Trophoblast cell (in vitro differentiated cells and primary cell): ENCODE results near the gene TBC1D19.
"Not testable (repeated sequence)": the region's sequence is repeated elsewhere in the genome, so short reads cannot be mapped to it uniquely, and the experiment has no call there.

ENCODE experiments used
- DNase-seq, 2 donors: peaks; one replicate each; pipeline ENCODE4 v3.0.0-alpha.2; 2016
- H2AFZ ChIP-seq: 2 replicates; pipeline ENCODE4 v1.6.1; 2013; ENCODE audit warnings: low read length, moderate library complexity, mild to moderate bottlenecking; ENCODE audit not compliant: insufficient read depth, poor library complexity
- H2AK5ac ChIP-seq: 2 replicates; pipeline ENCODE4 v1.6.1; 2013; ENCODE audit warnings: mild to moderate bottlenecking, low read length
- H2BK120ac ChIP-seq: 2 replicates; pipeline ENCODE4 v1.6.1; 2013; ENCODE audit warnings: low read length, mild to moderate bottlenecking, moderate library complexity; ENCODE audit not compliant: insufficient read depth, poor library complexity
- H2BK12ac ChIP-seq: 2 replicates; pipeline ENCODE4 v1.6.1; 2013; ENCODE audit warnings: mild to moderate bottlenecking, low read length, moderate library complexity
- H2BK5ac ChIP-seq: 2 replicates; pipeline ENCODE4 v1.6.1; 2013; ENCODE audit warnings: low read length, low read depth, moderate library complexity, mild to moderate bottlenecking; ENCODE audit not compliant: poor library complexity
- H3K14ac ChIP-seq: 2 replicates; pipeline ENCODE4 v1.6.1; 2013; ENCODE audit warnings: mild to moderate bottlenecking, low read length
- H3K18ac ChIP-seq: 2 replicates; pipeline ENCODE4 v1.6.1; 2013; ENCODE audit warnings: mild to moderate bottlenecking, low read length
- H3K23ac ChIP-seq: 2 replicates; pipeline ENCODE4 v1.6.1; 2013; ENCODE audit warnings: low read length
- H3K27ac ChIP-seq: 2 replicates; pipeline ENCODE4 v1.5.1; 2013; ENCODE audit warnings: low read depth, mild to moderate bottlenecking, inconsistent platforms, low read length, moderate library complexity
- H3K27me3 ChIP-seq: 2 replicates; pipeline ENCODE4 v1.6.1; 2013; ENCODE audit warnings: inconsistent platforms, mild to moderate bottlenecking, low read length, moderate library complexity; ENCODE audit not compliant: insufficient read depth
- H3K36me3 ChIP-seq, 2 experiments: 1 replicate in 1 of 2; 2 replicates in 1 of 2; pipeline ENCODE4 v1.6.1; 2013; ENCODE audit warnings: low read length in 2 of 2, mild to moderate bottlenecking in 2 of 2, moderate library complexity in 1 of 2; ENCODE audit not compliant: insufficient read depth in 2 of 2, control insufficient read depth in 1 of 2
- H3K4ac ChIP-seq: 2 replicates; pipeline ENCODE4 v1.6.1; 2013; ENCODE audit warnings: low read depth, mild to moderate bottlenecking, low read length, moderate library complexity
- H3K4me1 ChIP-seq, 2 experiments: 1 replicate in 1 of 2; 2 replicates in 1 of 2; pipeline ENCODE4 v1.6.1; 2013; ENCODE audit warnings: low read length in 2 of 2, mild to moderate bottlenecking in 2 of 2, moderate library complexity in 1 of 2; ENCODE audit not compliant: insufficient read depth in 2 of 2, control insufficient read depth in 1 of 2
- H3K4me2 ChIP-seq: 2 replicates; pipeline ENCODE4 v1.6.1; 2013; ENCODE audit warnings: inconsistent platforms, mild to moderate bottlenecking, low read length, moderate library complexity
- H3K4me3 ChIP-seq: 2 replicates; pipeline ENCODE4 v1.5.1; 2013; ENCODE audit warnings: mild to moderate bottlenecking, low read depth, low read length, inconsistent platforms
- H3K79me1 ChIP-seq: one replicate; pipeline ENCODE4 v1.6.1; 2013; ENCODE audit warnings: low read length
- H3K79me2 ChIP-seq: 2 replicates; pipeline ENCODE4 v1.6.1; 2013; ENCODE audit warnings: low read length, mild to moderate bottlenecking; ENCODE audit not compliant: control insufficient read depth, insufficient read depth, poor library complexity
- H3K9ac ChIP-seq: 2 replicates; pipeline ENCODE4 v1.6.1; 2013; ENCODE audit warnings: mild to moderate bottlenecking, low read length
- H3K9me3 ChIP-seq: 2 replicates; pipeline ENCODE4 v1.6.1; 2013; ENCODE audit warnings: low read depth, mild to moderate bottlenecking, control low read depth, inconsistent platforms, low read length; ENCODE audit not compliant: insufficient read depth
- H4K12ac ChIP-seq: 2 replicates; pipeline ENCODE4 v1.6.1; 2013; ENCODE audit warnings: low read depth, mild to moderate bottlenecking, low read length, moderate library complexity
- H4K8ac ChIP-seq: 2 replicates; pipeline ENCODE4 v1.6.1; 2013; ENCODE audit warnings: low read depth, mild to moderate bottlenecking, low read length, moderate library complexity
- H4K91ac ChIP-seq: one replicate; pipeline ENCODE4 v1.6.1; 2013; ENCODE audit warnings: low read depth, mild to moderate bottlenecking, low read length, moderate library complexity
- whole genome bisulfite sequencing: extraction: QIAGEN DNeasy Blood & Tissue Kit; methylation state at CpG from one replicate; pipeline ENCODE4 v1.1.7; 2013; ENCODE audit warnings: missing lambda C conversion rate; ENCODE audit not compliant: insufficient read length, insufficient coverage; ENCODE audit errors: extremely low coverage; 5-methylcytosine and 5-hydroxymethylcytosine counted together

TBC1D19 gene

GRCh38 chr4:26670903-26671537 is 87.1 kb downstream of the TBC1D19 start:
- no peak overlapping the region for H3K4ac ChIP-seq
- H3K27me3 ChIP-seq = no peaks in the 10 kb centered on the region
- H4K8ac ChIP-seq = no peak overlapping the region
- no peaks in the 10 kb centered on the region for H3K79me1 ChIP-seq
- no peak overlapping the region for H2AFZ ChIP-seq
- no peak overlapping the region for H3K18ac ChIP-seq
- H3K4me1 ChIP-seq = no peaks in the 10 kb centered on the region
- no CpG with 5 or more reads among the region's 2 CpGs for WGBS
- no peak overlapping the region for H2AK5ac ChIP-seq
- H3K14ac ChIP-seq = no peak overlapping the region
- no peak for DNase-seq
- no peak overlapping the region for H4K12ac ChIP-seq
- no peak overlapping the region for H3K4me3 ChIP-seq
- H3K27ac ChIP-seq = no peak overlapping the region
- H4K91ac ChIP-seq = no peak overlapping the region
- no peaks in the 10 kb centered on the region for H3K9me3 ChIP-seq
- H3K79me2 ChIP-seq = no peaks in the 10 kb centered on the region
- H2BK5ac ChIP-seq = no peak overlapping the region
- H3K36me3 ChIP-seq = no peaks in the 10 kb centered on the region
- no peak overlapping the region for H3K9ac ChIP-seq
- H2BK12ac ChIP-seq = no peak overlapping the region
- H3K4me2 ChIP-seq = no peak overlapping the region
- no peak overlapping the region for H3K23ac ChIP-seq
- H2BK120ac ChIP-seq = no peak overlapping the region

GRCh38 chr4:26679040-26679695 is 95.3 kb downstream of the TBC1D19 start:
- H2BK12ac ChIP-seq, H4K91ac ChIP-seq, H2BK120ac ChIP-seq, H4K12ac ChIP-seq, H3K27me3 ChIP-seq, H3K23ac ChIP-seq, H3K14ac ChIP-seq, H3K4ac ChIP-seq, H3K27ac ChIP-seq, H4K8ac ChIP-seq, H2BK5ac ChIP-seq, H3K4me2 ChIP-seq, H2AK5ac ChIP-seq, H3K79me2 ChIP-seq, H3K4me1 ChIP-seq, H3K9ac ChIP-seq, H3K4me3 ChIP-seq, H3K18ac ChIP-seq, H3K9me3 ChIP-seq, H3K36me3 ChIP-seq, H2AFZ ChIP-seq, H3K79me1 ChIP-seq, DNase-seq: not testable (repeated sequence)
- WGBS = no CpG with 5 or more reads among the region's 1 CpG

GRCh38 chr4:26682436-26682835 is 98.6 kb downstream of the TBC1D19 start:
- H3K9me3 ChIP-seq = peaks cover 7% of the 10 kb centered on the region
- no peaks in the 10 kb centered on the region for H3K4me1 ChIP-seq
- no peak overlapping the region for H3K9ac ChIP-seq
- no peak overlapping the region for H3K14ac ChIP-seq
- no peaks in the 10 kb centered on the region for H3K79me1 ChIP-seq
- H2BK120ac ChIP-seq = no peak overlapping the region
- no peak overlapping the region for H4K8ac ChIP-seq
- H3K79me2 ChIP-seq = no peaks in the 10 kb centered on the region
- H3K4me3 ChIP-seq = no peak overlapping the region
- H4K12ac ChIP-seq = no peak overlapping the region
- H3K4me2 ChIP-seq = no peak overlapping the region
- H3K27me3 ChIP-seq = no peaks in the 10 kb centered on the region
- H2BK12ac ChIP-seq = no peak overlapping the region
- H3K4ac ChIP-seq = no peak overlapping the region
- no peak for DNase-seq
- no peak overlapping the region for H2AK5ac ChIP-seq
- H2AFZ ChIP-seq = no peak overlapping the region
- WGBS = no CpG with 5 or more reads among the region's 3 CpGs
- H2BK5ac ChIP-seq = no peak overlapping the region
- peaks cover 2 to 6% of the 10 kb centered on the region in 2 experiments for H3K36me3 ChIP-seq
- no peak overlapping the region for H3K27ac ChIP-seq
- no peak overlapping the region for H3K23ac ChIP-seq
- no peak overlapping the region for H3K18ac ChIP-seq
- H4K91ac ChIP-seq = no peak overlapping the region

GRCh38 chr4:26685250-26685649 is 101.4 kb downstream of the TBC1D19 start:
- Histone ChIP-seq H2BK5ac (no peak overlapping the region), H4K91ac (no peak overlapping the region)
- WGBS = no CpG with 5 or more reads among the region's 1 CpG

More at GRCh38 chr4:26685250-26685649, 101.4 kb downstream of the TBC1D19 start:
- H3K36me3 ChIP-seq = no peaks in the 10 kb centered on the region
- H3K9me3 ChIP-seq = no peaks in the 10 kb centered on the region
- H3K4ac ChIP-seq = no peak overlapping the region
- no peaks in the 10 kb centered on the region for H3K27me3 ChIP-seq
- no peak overlapping the region for H4K12ac ChIP-seq
- no peak overlapping the region for H2BK12ac ChIP-seq
- H2AFZ ChIP-seq = no peak overlapping the region
- no peak overlapping the region for H3K23ac ChIP-seq
- H3K27ac ChIP-seq = no peak overlapping the region
- no peak overlapping the region for H3K4me2 ChIP-seq
- H2AK5ac ChIP-seq = no peak overlapping the region
- H3K18ac ChIP-seq = no peak overlapping the region
- DNase-seq = no peak
- H3K79me2 ChIP-seq = no peaks in the 10 kb centered on the region
- no peak overlapping the region for H3K14ac ChIP-seq
- no peak overlapping the region for H2BK120ac ChIP-seq
- H4K8ac ChIP-seq = no peak overlapping the region
- no peaks in the 10 kb centered on the region for H3K79me1 ChIP-seq
- no peak overlapping the region for H3K4me3 ChIP-seq
- no peaks in the 10 kb centered on the region for H3K4me1 ChIP-seq
- H3K9ac ChIP-seq = no peak overlapping the region
